ENCODE measurements around the gene EGFL8.
"Not testable (repeated sequence)": the region's sequence is repeated elsewhere in the genome, so short reads cannot be mapped to it uniquely, and the experiment has no call there.

Gene EGFL8

GRCh38 chr6:32195902-32196681 lies 31.7 kb downstream of the EGFL8 start:
- DNase-seq (ENCODE audit: low read depth, low spot score): no peak

- no peak for DNase-seq (ENCODE audit: low read depth, low spot score)
Measured at GRCh38 chr6:32196682-32197616, 32.6 kb downstream of the EGFL8 start.

- no peak for DNase-seq (ENCODE audit: low read depth, low spot score)
Measured at GRCh38 chr6:32198345-32198696, 33.9 kb downstream of the EGFL8 start.

GRCh38 chr6:32198866-32199265 lies 34.5 kb downstream of the EGFL8 start:
- DNase-seq (ENCODE audit: low read depth, low spot score): no peak

GRCh38 chr6:32200711-32201475 lies 36.5 kb downstream of the EGFL8 start:
- no peak for DNase-seq (ENCODE audit: low read depth, low spot score)

GRCh38 chr6:32202186-32202585 lies 37.8 kb downstream of the EGFL8 start:
- DNase-seq (ENCODE audit: low read depth, low spot score): no peak

- DNase-seq (ENCODE audit: low read depth, low spot score): no peak
Measured at GRCh38 chr6:32203426-32204267, 39.3 kb downstream of the EGFL8 start.

GRCh38 chr6:32204268-32204715 lies 39.9 kb downstream of the EGFL8 start:
- no peak for DNase-seq (ENCODE audit: low read depth, low spot score)

- no peak for DNase-seq (ENCODE audit: low read depth, low spot score)
Measured at GRCh38 chr6:32208996-32209395, 44.6 kb downstream of the EGFL8 start.

GRCh38 chr6:32210191-32210601 lies 45.8 kb downstream of the EGFL8 start:
- DNase-seq (ENCODE audit: low read depth, low spot score): no peak

- not testable (repeated sequence) for DNase-seq (ENCODE audit: low read depth, low spot score)
Measured at GRCh38 chr6:32211432-32211831, 47.0 kb downstream of the EGFL8 start.

GRCh38 chr6:32212076-32212760 lies 47.8 kb downstream of the EGFL8 start:
- DNase-seq (ENCODE audit: low read depth, low spot score): no peak

GRCh38 chr6:32213649-32214048 lies 49.3 kb downstream of the EGFL8 start:
- DNase-seq (ENCODE audit: low read depth, low spot score): no peak

GRCh38 chr6:32214126-32214525 lies 49.7 kb downstream of the EGFL8 start:
- DNase-seq (ENCODE audit: low read depth, low spot score): no peak

- DNase-seq (ENCODE audit: low read depth, low spot score): no peak
Measured at GRCh38 chr6:32215617-32216016, 51.2 kb downstream of the EGFL8 start.

GRCh38 chr6:32216285-32216684 lies 51.9 kb downstream of the EGFL8 start:
- no peak for DNase-seq (ENCODE audit: low read depth, low spot score)

- DNase-seq (ENCODE audit: low read depth, low spot score): no peak
Measured at GRCh38 chr6:32216998-32217397, 52.6 kb downstream of the EGFL8 start.

All from brain pericyte (primary cell).